Astrocyte (in vitro differentiated cells and primary cell): Measurements from ENCODE around the gene ITPRIPL1. TPM values are rescaled to one million over a fixed set of nuclear protein-coding genes. Genes with fewer than 3 reads are reported as not detected.

Source experiments
- DNase-seq: peaks from one replicate; pipeline ENCODE4 v3.0.0-alpha.2; 2010; ENCODE audit warnings: low read depth
- FAIRE-seq: peaks from 2 replicates; lab custom pipeline; 2011; peaks lifted over from hg19 to GRCh38; lab: Jason Lieb, UNC
- H2AFZ ChIP-seq: 2 replicates; pipeline ENCODE4 v1.6.0; 2012; ENCODE audit warnings: low read depth, low read length, inconsistent platforms
- H3K27ac ChIP-seq: 2 replicates; pipeline ENCODE4 v1.5.1; 2011; ENCODE audit warnings: low read depth, low read length, inconsistent platforms
- H3K27me3 ChIP-seq: 2 replicates; pipeline ENCODE4 v1.6.0; 2011; ENCODE audit warnings: low read length, inconsistent platforms; ENCODE audit not compliant: insufficient read depth
- H3K36me3 ChIP-seq: 2 replicates; pipeline ENCODE4 v1.5.1; 2011; ENCODE audit warnings: low read length, inconsistent platforms; ENCODE audit not compliant: insufficient read depth
- H3K4me1 ChIP-seq: 2 replicates; pipeline ENCODE4 v1.5.1; 2011; ENCODE audit warnings: low read length, inconsistent platforms; ENCODE audit not compliant: insufficient read depth
- H3K4me2 ChIP-seq: 2 replicates; pipeline ENCODE4 v1.6.0; 2012; ENCODE audit warnings: low read length, inconsistent platforms
- H3K4me3 ChIP-seq: 2 replicates; pipeline ENCODE4 v1.5.1; 2011; ENCODE audit warnings: low read depth, mild to moderate bottlenecking, low read length, inconsistent platforms; ENCODE audit not compliant: insufficient read depth
- H3K79me2 ChIP-seq: 2 replicates; pipeline ENCODE4 v1.6.0; 2012; ENCODE audit warnings: mild to moderate bottlenecking, low read length, inconsistent platforms; ENCODE audit not compliant: insufficient read depth
- H3K9ac ChIP-seq: 2 replicates; pipeline ENCODE4 v1.6.0; 2012; ENCODE audit warnings: mild to moderate bottlenecking, low read length, inconsistent platforms
- H3K9me3 ChIP-seq: 2 replicates; pipeline ENCODE4 v1.5.1; 2012; ENCODE audit warnings: low read depth, mild to moderate bottlenecking, low read length, inconsistent platforms; ENCODE audit not compliant: insufficient read depth
- H4K20me1 ChIP-seq: 2 replicates; pipeline ENCODE4 v1.6.0; 2012; ENCODE audit warnings: low read length, inconsistent platforms; ENCODE audit not compliant: insufficient read depth
- H3K27ac Mint-ChIP-seq: one replicate; pipeline ENCODE4 v1.8.0; 2021; ENCODE audit warnings: mild to moderate bottlenecking, mixed read lengths; ENCODE audit not compliant: unreplicated experiment
- H3K27me3 Mint-ChIP-seq: one replicate; pipeline ENCODE4 v1.8.0; 2021; ENCODE audit warnings: low read depth, mixed read lengths; ENCODE audit not compliant: unreplicated experiment
- H3K36me3 Mint-ChIP-seq: one replicate; pipeline ENCODE4 v1.8.0; 2021; ENCODE audit warnings: low read depth, mixed read lengths; ENCODE audit not compliant: unreplicated experiment
- H3K4me1 Mint-ChIP-seq: one replicate; pipeline ENCODE4 v1.8.0; 2021; ENCODE audit warnings: low read depth, mixed read lengths; ENCODE audit not compliant: unreplicated experiment
- H3K4me3 Mint-ChIP-seq: one replicate; pipeline ENCODE4 v1.8.0; 2021; ENCODE audit warnings: mild to moderate bottlenecking, moderate library complexity, mixed read lengths; ENCODE audit not compliant: unreplicated experiment
- H3K9me3 Mint-ChIP-seq: one replicate; pipeline ENCODE4 v1.8.0; 2021; ENCODE audit warnings: mild to moderate bottlenecking, mixed read lengths; ENCODE audit not compliant: unreplicated experiment
- CTCF ChIP-seq: IDR thresholded peaks from 2 replicates; pipeline ENCODE4 v1.5.1; 2011; ENCODE audit warnings: low read depth, mild to moderate bottlenecking, inconsistent platforms, low read length, moderate library complexity; ENCODE audit not compliant: insufficient read depth
- EZH2 ChIP-seq: IDR thresholded peaks from 2 replicates; pipeline ENCODE4 v1.6.1; 2012; ENCODE audit warnings: mild to moderate bottlenecking, low read length, inconsistent platforms; ENCODE audit not compliant: insufficient read depth
- total RNA-seq: library from RNA; stranded (reverse); gene quantifications from 2 replicates; pipeline ENCODE4 v1.2.1, GENCODE V29; 2021

The ITPRIPL1 gene
- total RNA-seq, 1 donor from 2014 or later, result 0.45 TPM

- H3K36me3 Mint-ChIP-seq, result peaks cover 6% of the 10 kb centered on the region
- DNase-seq, result no peak
- Histone ChIP-seq H3K27me3 (no peaks in the 10 kb centered on the region), H2AFZ (no peak overlapping the region), H3K4me1 (no peaks in the 10 kb centered on the region), H3K4me2 (no peak overlapping the region), H3K9me3 (no peaks in the 10 kb centered on the region), H3K27ac (no peak overlapping the region), H3K79me2 (peaks cover 12% of the 10 kb centered on the region), H4K20me1 (peaks cover 27% of the 10 kb centered on the region), H3K9ac (no peak overlapping the region), H3K4me3 (no peak overlapping the region), H3K36me3 (peaks cover 77% of the 10 kb centered on the region)
- no peak overlapping the region for H3K4me3 Mint-ChIP-seq
- H3K27me3 Mint-ChIP-seq, result no peaks in the 10 kb centered on the region
- no peak for FAIRE-seq
- TF ChIP-seq EZH2 (no peak), CTCF (no peak)
- no peak overlapping the region for H3K27ac Mint-ChIP-seq
- no peaks in the 10 kb centered on the region for H3K4me1 Mint-ChIP-seq
- H3K9me3 Mint-ChIP-seq, result no peaks in the 10 kb centered on the region
Observed at GRCh38 chr2:96296925-96297324, 28.2 kb upstream of the ITPRIPL1 start.

GRCh38 chr2:96301865-96302264 lies 23.3 kb upstream of the ITPRIPL1 start:
- H3K4me1 Mint-ChIP-seq, result peaks cover 16% of the 10 kb centered on the region
- Histone ChIP-seq H4K20me1 (peaks cover 33% of the 10 kb centered on the region), H3K4me2 (no peak overlapping the region), H3K4me3 (no peak overlapping the region), H3K27ac (no peak overlapping the region), H2AFZ (no peak overlapping the region), H3K9ac (no peak overlapping the region), H3K9me3 (no peaks in the 10 kb centered on the region), H3K79me2 (peaks cover 46% of the 10 kb centered on the region), H3K36me3 (peaks cover 56% of the 10 kb centered on the region), H3K4me1 (peaks cover 12% of the 10 kb centered on the region), H3K27me3 (no peaks in the 10 kb centered on the region)
- H3K27ac Mint-ChIP-seq, result no peak overlapping the region
- H3K27me3 Mint-ChIP-seq, result no peaks in the 10 kb centered on the region
- H3K4me3 Mint-ChIP-seq, result no peak overlapping the region
- FAIRE-seq (no peak), DNase-seq (no peak)
- no peaks in the 10 kb centered on the region for H3K9me3 Mint-ChIP-seq
- TF ChIP-seq EZH2 (no peak), CTCF (no peak)
- peaks cover 4% of the 10 kb centered on the region for H3K36me3 Mint-ChIP-seq

- Histone ChIP-seq H3K27ac (no peak overlapping the region), H3K36me3 (peaks cover 29% of the 10 kb centered on the region), H3K9me3 (no peaks in the 10 kb centered on the region), H3K4me2 (peak overlapping the region; percentile 98), H3K4me3 (peak overlapping the region; percentile 99), H2AFZ (no peak overlapping the region), H3K9ac (peak overlapping the region; percentile 96), H4K20me1 (peaks cover 27% of the 10 kb centered on the region), H3K4me1 (peaks cover 12% of the 10 kb centered on the region), H3K27me3 (no peaks in the 10 kb centered on the region), H3K79me2 (peaks cover 46% of the 10 kb centered on the region)
- DNase-seq (no peak), FAIRE-seq (no peak)
- Mint-ChIP-seq H3K27ac (no peak overlapping the region), H3K36me3 (peaks cover 4% of the 10 kb centered on the region), H3K4me3 (peak overlapping the region; percentile 99), H3K9me3 (no peaks in the 10 kb centered on the region), H3K27me3 (no peaks in the 10 kb centered on the region), H3K4me1 (peaks cover 16% of the 10 kb centered on the region)
- TF ChIP-seq EZH2 (no peak), CTCF (no peak)
Observed at GRCh38 chr2:96304606-96305005, 20.5 kb upstream of the ITPRIPL1 start.
